OCI-LY7 (cell line): Measurements from ENCODE around the gene DENND4B. TPM values are rescaled to one million over a fixed set of nuclear protein-coding genes. Genes with fewer than 3 reads are reported as not detected.

Source experiments
- BruUV-seq: library from RNA; stranded (reverse); fragments of 400-500 nt; replicated peaks from 2 replicates; lab custom pipeline; 2021; lab: Mats Ljungman, UMichigan
- CTCF ChIA-PET: fragments of 300-600 bp; sonication (Branson Sonifier 250); formaldehyde crosslinking; loops from one replicate; lab custom pipeline; 2022; ENCODE audit warnings: antibody characterized with exemption; ENCODE audit not compliant: unreplicated experiment; lab: Charles Lee
- POLR2A ChIA-PET: fragments of 300-600 bp; sonication (Branson Sonifier 250); formaldehyde crosslinking; loops from one replicate; lab custom pipeline; 2022; ENCODE audit warnings: antibody characterized with exemption; lab: Charles Lee
- DNase-seq: peaks from one replicate; pipeline ENCODE4 v3.0.0-alpha.2; 2015; ENCODE audit warnings: low spot score
- H2AFZ ChIP-seq: fragments of 200-600 bp; sonication (generic), shearing (Covaris generic); 2 replicates; pipeline ENCODE4 v1.6.1; 2014; ENCODE audit warnings: mild to moderate bottlenecking, antibody characterized with exemption, low read length, moderate library complexity
- H3K27ac ChIP-seq: fragments of 200-600 bp; sonication (generic); 2 replicates; pipeline ENCODE4 v1.5.1; 2014; ENCODE audit warnings: mixed run types, low read depth, mild to moderate bottlenecking, moderate library complexity, low read length, inconsistent platforms; ENCODE audit not compliant: poor library complexity, severe bottlenecking
- H3K36me3 ChIP-seq: fragments of 200-600 bp; sonication (generic); 2 replicates; pipeline ENCODE4 v1.6.1; 2014; ENCODE audit warnings: mild to moderate bottlenecking, antibody characterized with exemption, low read length, moderate library complexity, mixed read lengths; ENCODE audit not compliant: insufficient read depth
- H3K4me1 ChIP-seq: fragments of 200-600 bp; sonication (generic); 2 replicates; pipeline ENCODE4 v1.5.1; 2014; ENCODE audit warnings: mild to moderate bottlenecking, low read length; ENCODE audit not compliant: insufficient read depth, poor library complexity, severe bottlenecking
- H3K4me2 ChIP-seq: fragments of 200-600 bp; sonication (generic); 2 replicates; pipeline ENCODE4 v1.6.1; 2014; ENCODE audit warnings: mild to moderate bottlenecking, low read length
- H3K4me3 ChIP-seq: fragments of 200-600 bp; sonication (generic); 2 replicates; pipeline ENCODE4 v1.5.1; 2014; ENCODE audit warnings: mild to moderate bottlenecking, low read depth, low read length; ENCODE audit not compliant: poor library complexity, severe bottlenecking
- H3K79me2 ChIP-seq: fragments of 200-600 bp; sonication (generic); 2 replicates; pipeline ENCODE4 v1.6.1; 2016; ENCODE audit warnings: low read depth, mild to moderate bottlenecking, low read length, moderate library complexity, mixed read lengths; ENCODE audit not compliant: insufficient read depth
- H3K9me2 ChIP-seq: fragments of 200-600 bp; sonication (generic); 2 replicates; pipeline ENCODE4 v1.6.1; 2016; ENCODE audit warnings: mild to moderate bottlenecking, low read length, mixed read lengths; ENCODE audit not compliant: insufficient read depth
- H3K9me3 ChIP-seq: fragments of 200-600 bp; sonication (generic); 2 replicates; pipeline ENCODE4 v1.6.1; 2014; ENCODE audit warnings: mild to moderate bottlenecking, mixed run types, low read length, mixed read lengths
- H4K20me1 ChIP-seq: fragments of 200-600 bp; sonication (generic); 2 replicates; pipeline ENCODE4 v1.6.1; 2014; ENCODE audit warnings: mild to moderate bottlenecking, antibody characterized with exemption, low read length, moderate library complexity, mixed read lengths; ENCODE audit not compliant: insufficient read depth
- EZH2phosphoT487 ChIP-seq: fragments of 200-600 bp; sonication (generic); IDR thresholded peaks from 2 replicates; pipeline ENCODE4 v1.6.1; 2018; ENCODE audit warnings: low read depth, borderline replicate concordance, mild to moderate bottlenecking, mixed run types, antibody characterized with exemption, low read length, moderate library complexity, mixed read lengths
- intact Hi-C: fragments of 100-400 bp; cut with micrococcal nuclease; formaldehyde crosslinking; loops from one replicate; pipeline ENCODE4 v1.10.0; 2022; ENCODE audit not compliant: unreplicated experiment
- total RNA-seq, 2 experiments: library from RNA; depleted of rRNA in 1 of 2; stranded (reverse); fragments of >200 nt in 1 of 2; shearing (Covaris generic) in 1 of 2; gene quantifications; 2 replicates each; pipeline ENCODE4 v1.2.3, GENCODE V29; 2014 to 2022
- TF ChIP-seq, protein P1 (sequence below): fragments of 200-600 bp; sonication (generic); conservative IDR thresholded peaks from 2 replicates; pipeline ENCODE4 v1.5.1; 2014; ENCODE audit warnings: mild to moderate bottlenecking, antibody characterized with exemption, low read length, moderate library complexity, mixed read lengths

Gene DENND4B
- total RNA-seq, 2 experiments from 2014 or later = 50.5 to 164 TPM

DNA sequence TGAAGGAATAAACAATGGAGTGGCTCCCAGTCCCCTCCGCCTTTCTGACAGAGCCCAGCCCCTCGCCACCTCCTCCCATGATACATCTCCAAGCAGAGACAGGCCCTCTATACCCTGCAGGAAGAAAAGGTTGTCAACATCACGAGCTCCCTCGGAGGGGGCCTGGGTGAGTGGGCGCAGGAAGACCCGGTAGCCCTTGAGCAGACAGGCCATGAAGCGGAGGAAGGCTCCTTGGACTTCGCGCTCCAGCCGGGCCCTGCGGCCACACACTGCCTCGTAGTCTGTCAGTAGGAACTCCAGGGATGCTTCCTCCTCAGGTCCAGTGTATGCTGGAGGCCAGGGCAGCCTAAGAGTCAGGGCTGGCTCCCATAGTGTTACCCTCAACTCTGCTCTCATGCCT lies 7.0 kb downstream of the DENND4B start:
- no peak overlapping the region for H2AFZ ChIP-seq
- intact Hi-C loops = no loop called here
- H3K4me3 ChIP-seq = no peak overlapping the region
- no peak overlapping the region for H3K27ac ChIP-seq
- H3K4me2 ChIP-seq = no peak overlapping the region
- no peaks in the 10 kb centered on the region for H3K9me2 ChIP-seq
- TF ChIP-seq EZH2phosphoT487 = no peak
- TF ChIP-seq, protein P1, sequence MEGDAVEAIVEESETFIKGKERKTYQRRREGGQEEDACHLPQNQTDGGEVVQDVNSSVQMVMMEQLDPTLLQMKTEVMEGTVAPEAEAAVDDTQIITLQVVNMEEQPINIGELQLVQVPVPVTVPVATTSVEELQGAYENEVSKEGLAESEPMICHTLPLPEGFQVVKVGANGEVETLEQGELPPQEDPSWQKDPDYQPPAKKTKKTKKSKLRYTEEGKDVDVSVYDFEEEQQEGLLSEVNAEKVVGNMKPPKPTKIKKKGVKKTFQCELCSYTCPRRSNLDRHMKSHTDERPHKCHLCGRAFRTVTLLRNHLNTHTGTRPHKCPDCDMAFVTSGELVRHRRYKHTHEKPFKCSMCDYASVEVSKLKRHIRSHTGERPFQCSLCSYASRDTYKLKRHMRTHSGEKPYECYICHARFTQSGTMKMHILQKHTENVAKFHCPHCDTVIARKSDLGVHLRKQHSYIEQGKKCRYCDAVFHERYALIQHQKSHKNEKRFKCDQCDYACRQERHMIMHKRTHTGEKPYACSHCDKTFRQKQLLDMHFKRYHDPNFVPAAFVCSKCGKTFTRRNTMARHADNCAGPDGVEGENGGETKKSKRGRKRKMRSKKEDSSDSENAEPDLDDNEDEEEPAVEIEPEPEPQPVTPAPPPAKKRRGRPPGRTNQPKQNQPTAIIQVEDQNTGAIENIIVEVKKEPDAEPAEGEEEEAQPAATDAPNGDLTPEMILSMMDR = no peak
- H4K20me1 ChIP-seq = no peaks in the 10 kb centered on the region
- no TSS peak for BruUV-seq
- DNase-seq = no peak
- no peaks in the 10 kb centered on the region for H3K9me3 ChIP-seq
- ChIA-PET POLR2A (interaction anchor here (1.0 to 1.7 kb wide), 3 partner anchors 14 to 102 kb away, joined by 3 to 4 read pairs (median 4); no protein-coding TSS in a partner anchor), CTCF (no interaction called here)
- peaks cover 15% of the 10 kb centered on the region for H3K79me2 ChIP-seq
- H3K4me1 ChIP-seq = peaks cover 9% of the 10 kb centered on the region
- peaks cover 90% of the 10 kb centered on the region for H3K36me3 ChIP-seq

DNA sequence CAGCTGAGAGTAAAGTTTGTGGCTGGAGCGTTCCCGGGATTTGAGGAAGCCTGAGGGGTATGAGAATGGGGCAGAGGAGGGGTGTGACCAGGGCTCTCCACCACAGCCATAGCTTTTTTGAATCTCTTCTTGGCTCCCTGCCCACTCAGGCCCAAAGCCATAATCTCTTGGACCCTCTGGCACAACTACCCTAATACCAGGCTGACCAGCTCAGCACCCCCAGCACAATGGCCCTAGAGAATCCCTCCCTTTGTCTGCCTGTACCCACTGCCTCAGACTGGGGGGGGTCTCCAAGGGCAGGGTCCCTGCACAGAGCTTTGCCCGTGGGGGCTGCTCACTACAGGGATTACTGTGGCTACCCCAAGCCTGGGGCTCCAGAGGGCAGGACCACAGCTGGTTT lies 7.5 kb downstream of the DENND4B start:
- no peak overlapping the region for H2AFZ ChIP-seq
- peaks cover 4% of the 10 kb centered on the region for H3K4me1 ChIP-seq
- BruUV-seq = no TSS peak
- TF ChIP-seq, protein P1 = no peak
- TF ChIP-seq EZH2phosphoT487 = no peak
- no peaks in the 10 kb centered on the region for H4K20me1 ChIP-seq
- no peak overlapping the region for H3K4me3 ChIP-seq
- H3K79me2 ChIP-seq = peaks cover 10% of the 10 kb centered on the region
- DNase-seq = no peak
- peaks cover 90% of the 10 kb centered on the region for H3K36me3 ChIP-seq
- H3K4me2 ChIP-seq = no peak overlapping the region
- H3K9me3 ChIP-seq = no peaks in the 10 kb centered on the region
- H3K9me2 ChIP-seq = no peaks in the 10 kb centered on the region
- no peak overlapping the region for H3K27ac ChIP-seq
- CTCF ChIA-PET = no interaction called here
- intact Hi-C loops = no loop called here
- POLR2A ChIA-PET = interaction anchor here (0.8 kb wide), 1 partner anchor 16 kb away, joined by 3 read pairs; the partner anchor contains the start of gene GATAD2B

DNA sequence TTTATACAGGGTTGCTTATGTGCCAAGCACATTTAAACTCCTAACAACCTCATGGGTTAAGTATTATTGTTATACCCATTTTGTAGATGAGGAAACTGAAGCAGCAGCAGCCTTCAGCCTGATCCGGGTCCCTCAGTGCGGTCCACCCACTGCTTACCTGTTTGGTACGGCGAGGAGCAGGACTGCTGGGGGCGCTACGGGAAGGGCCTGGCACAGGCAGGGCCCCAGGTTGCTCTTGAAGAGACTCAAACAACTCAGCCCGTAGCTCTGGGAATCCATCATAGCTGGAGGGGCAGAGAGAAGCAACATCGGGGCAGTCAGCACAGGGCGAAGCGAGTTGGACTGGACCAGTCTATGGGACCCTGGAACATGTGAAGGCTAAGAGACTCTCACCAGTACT lies 9.2 kb downstream of the DENND4B start:
- peaks cover 93% of the 10 kb centered on the region for H3K36me3 ChIP-seq
- no peaks in the 10 kb centered on the region for H4K20me1 ChIP-seq
- TF ChIP-seq, protein P1 = no peak
- no peak for TF ChIP-seq EZH2phosphoT487
- H3K79me2 ChIP-seq = no peaks in the 10 kb centered on the region
- no peak overlapping the region for H3K27ac ChIP-seq
- no peaks in the 10 kb centered on the region for H3K9me3 ChIP-seq
- BruUV-seq = no TSS peak
- DNase-seq = no peak
- intact Hi-C loops = no loop called here
- no peak overlapping the region for H3K4me2 ChIP-seq
- no peaks in the 10 kb centered on the region for H3K4me1 ChIP-seq
- no peak overlapping the region for H3K4me3 ChIP-seq
- POLR2A ChIA-PET = no interaction called here
- no peaks in the 10 kb centered on the region for H3K9me2 ChIP-seq
- H2AFZ ChIP-seq = no peak overlapping the region
- CTCF ChIA-PET = no interaction called here
